Panc1 (cell line): ENCODE results near the gene TMEM208.

Experiments
- CTCF ChIP-seq: fragments of 450-650 bp; IDR thresholded peaks from 2 replicates; pipeline ENCODE4 v1.5.1; 2017; ENCODE audit warnings: mild to moderate bottlenecking
- POLR2AphosphoS5 ChIP-seq: IDR thresholded peaks from 2 replicates; pipeline ENCODE4 v1.6.1; 2012; ENCODE audit warnings: mild to moderate bottlenecking, low read depth, low read length, moderate library complexity

- no peak for TF ChIP-seq CTCF
- no peak for TF ChIP-seq POLR2AphosphoS5
These were observed 35.4 kb upstream of the TMEM208 start for GRCh38 chr16:67191411-67191994.
